ENCODE data around the gene GOLGA6L1.
"Not testable (repeated sequence)": the region's sequence is repeated elsewhere in the genome, so short reads cannot be mapped to it uniquely, and the experiment has no call there.

The GOLGA6L1 gene, protein sequence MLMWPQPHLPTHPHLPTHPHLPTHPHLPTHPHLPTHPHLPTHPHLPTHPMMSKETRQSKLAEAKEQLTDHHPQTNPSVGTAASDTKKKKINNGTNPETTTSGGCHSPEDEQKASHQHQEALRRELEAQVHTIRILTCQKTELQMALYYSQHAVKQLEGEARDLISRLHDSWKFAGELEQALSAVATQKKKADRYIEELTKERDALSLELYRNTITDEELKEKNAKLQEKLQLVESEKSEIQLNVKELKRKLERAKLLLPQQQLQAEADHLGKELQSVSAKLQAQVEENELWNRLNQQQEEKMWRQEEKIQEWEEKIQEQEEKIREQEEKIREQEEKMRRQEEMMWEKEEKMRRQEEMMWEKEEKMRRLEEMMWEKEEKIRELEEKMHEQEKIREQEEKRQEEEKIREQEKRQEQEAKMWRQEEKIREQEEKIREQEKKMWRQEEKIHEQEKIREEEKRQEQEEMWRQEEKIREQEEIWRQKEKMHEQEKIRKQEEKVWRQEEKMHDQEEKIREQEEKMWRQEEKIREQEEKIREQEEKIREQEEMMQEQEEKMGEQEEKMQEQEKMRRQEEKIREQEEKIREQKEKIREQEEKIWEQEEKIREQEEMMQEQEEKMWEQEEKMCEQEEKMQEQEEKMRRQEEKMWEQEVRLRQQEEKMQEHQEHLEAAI

DNA sequence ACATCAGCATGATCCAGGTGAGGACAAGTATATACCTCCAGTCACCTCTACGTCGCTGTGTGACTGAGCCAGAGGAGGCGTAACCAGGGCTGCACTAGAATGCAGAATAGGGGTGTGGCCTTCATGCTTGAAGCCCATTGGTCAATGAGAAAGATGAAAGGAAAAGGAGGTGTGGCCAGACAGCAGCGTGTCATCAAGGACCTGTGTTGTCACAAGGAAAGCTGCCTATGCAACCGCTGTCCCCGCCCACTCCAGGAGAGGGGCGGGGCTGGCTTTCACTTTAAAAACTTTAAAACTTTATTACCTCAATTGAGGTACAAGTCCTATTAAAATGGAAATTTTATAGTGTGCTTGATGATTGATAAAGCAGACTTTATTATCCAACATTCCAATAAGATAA lies at the start of gene GOLGA6L1:
Gene GOLGA6L1, minus strand, starts transcription at position 101 of the 400 bp plus-strand sequence. Its CDS starts 91 bp downstream, at position 10.
- not testable (repeated sequence) for DNase-seq

DNA sequence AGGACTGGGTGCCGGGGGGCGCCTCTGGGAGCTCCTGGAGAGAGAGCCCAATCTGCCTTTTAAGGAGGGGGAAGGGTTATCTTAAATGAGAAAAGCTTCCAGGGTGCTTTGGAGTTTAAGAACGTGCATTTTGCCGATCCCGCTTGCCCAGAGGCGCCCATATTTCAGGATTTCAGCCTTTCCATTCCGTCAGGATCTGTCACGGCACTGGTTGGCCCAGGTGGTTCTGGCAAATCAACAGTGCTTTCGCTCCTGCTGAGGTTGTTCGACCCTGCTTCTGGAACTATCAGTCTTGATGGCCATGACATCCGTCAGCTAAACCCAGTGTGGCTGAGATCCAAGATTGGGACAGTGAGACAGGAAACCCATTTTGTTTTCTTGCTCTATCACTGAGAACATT lies 44.6 kb upstream of the GOLGA6L1 start:
- DNase-seq, result not testable (repeated sequence)

DNA sequence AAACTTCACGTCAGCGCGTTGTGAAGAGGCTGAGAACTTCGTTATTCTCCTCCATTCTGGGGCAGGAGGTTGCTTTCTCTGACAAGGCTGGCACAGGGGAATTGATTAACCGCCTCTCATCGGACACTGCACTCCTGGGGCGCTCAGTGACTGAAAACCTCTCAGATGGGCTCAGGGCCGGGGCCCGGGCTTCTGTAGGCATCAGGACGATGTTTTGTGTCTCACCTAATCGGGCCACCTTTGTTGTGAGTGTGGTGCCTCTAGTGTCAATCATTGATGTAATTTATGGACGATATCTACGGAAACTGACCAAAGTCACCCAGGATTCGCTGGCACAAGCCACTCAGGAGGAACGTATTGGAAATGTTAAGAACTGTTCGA lies 43.9 kb upstream of the GOLGA6L1 start:
- not testable (repeated sequence) for DNase-seq

DNA sequence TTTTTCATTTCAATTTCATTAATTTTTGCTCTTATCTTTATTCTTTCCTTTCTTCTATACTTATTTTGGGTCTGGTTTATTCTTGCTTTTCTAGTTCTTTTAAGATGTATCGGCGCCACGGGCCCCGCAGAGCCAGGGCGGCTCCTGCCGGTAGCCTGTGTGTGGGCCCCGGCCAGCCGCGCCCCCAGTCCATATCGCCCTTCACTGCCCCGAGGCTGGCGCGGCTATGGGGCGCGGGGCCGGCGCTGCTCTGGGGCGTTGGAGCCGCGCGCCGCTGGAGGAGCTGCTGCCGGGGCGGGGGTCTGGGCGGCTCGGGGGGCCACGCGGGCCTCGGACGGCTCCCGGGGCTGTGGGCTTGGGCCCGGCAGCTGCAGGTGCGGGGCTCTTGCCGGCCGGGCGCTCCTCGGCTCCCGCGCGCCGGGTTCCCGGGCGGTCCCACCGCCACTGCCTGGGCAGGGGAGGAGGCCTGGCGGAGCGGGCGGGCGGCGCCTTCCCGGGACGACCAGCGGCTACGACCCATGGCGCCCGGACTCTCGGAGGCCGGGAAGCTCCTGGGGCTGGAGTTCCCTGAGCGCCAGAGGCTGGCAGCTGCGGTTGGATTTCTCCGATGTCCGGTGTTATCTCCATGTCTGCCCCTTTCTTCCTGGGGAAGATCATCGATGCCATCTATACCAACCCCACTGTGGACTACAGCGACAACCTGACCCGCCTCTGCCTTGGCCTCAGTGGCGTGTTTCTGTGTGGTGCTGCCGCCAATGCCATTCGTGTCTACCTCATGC lies 43.3 kb upstream of the GOLGA6L1 start:
- DNase-seq, result not testable (repeated sequence)

DNA sequence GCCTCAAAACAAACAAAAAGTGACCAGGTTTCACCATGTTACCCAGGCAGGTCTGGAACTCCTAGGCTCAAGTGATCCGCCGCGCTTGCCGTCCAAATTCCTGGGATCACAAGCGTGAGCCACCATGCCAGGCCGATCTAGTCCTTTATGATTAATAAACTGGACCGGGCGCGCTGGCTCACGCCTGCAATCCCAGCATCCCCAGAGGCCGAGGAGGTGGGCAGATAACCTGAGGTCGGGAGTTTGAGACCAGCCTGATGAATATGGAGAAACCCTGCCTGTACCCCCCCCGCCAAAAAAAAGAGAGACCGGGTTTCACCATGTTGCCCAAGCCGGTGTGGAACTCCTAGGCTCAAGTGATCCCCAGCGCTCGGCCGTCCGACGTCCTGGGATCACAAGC lies 40.1 kb upstream of the GOLGA6L1 start:
- DNase-seq, result not testable (repeated sequence)

DNA sequence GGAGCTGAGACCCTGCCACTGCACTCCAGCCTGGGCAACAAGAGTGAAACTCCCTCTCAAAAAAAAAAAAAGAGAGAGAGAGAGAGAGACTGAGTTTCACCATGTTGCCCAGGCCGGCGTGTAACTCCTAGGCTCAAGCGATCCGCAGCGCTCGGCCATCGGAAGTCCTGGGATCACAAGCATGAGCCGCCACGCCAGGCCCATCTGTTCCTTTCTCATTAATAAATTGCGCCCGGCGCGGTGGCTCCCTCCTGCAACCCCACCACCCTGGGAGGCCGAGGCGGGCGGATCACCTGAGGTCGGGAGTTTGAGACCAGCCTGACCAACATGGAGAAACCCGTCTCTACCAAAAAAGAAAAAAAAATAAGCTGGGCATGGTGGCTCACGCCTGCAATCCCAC lies 39.0 kb upstream of the GOLGA6L1 start:
- DNase-seq, result not testable (repeated sequence)

DNA sequence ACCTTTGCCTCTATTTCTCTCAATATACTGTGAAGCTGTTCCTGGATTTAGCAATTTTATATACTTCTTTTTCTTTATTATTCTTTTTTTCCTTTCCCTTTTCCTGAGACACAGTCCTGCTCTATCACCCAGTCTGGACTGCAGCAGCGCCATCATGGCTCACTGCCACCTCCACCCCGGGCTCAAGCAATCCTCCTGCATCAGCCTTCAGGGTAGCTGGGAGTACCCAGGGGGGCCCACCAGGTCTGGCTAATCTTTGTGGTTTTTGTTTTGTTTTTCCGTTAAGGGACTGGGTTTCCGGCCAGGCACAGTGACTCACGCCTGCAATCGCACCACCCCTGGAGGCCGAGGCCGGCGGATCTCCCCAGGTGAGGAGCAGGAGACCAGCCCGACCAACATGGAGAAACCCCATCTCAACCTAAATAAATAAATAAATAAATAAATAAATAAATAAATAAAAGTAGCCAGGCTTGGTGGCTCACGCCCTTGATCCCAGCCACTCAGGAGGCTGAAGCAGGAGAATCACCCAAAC lies 38.1 kb upstream of the GOLGA6L1 start:
- not testable (repeated sequence) for DNase-seq

DNA sequence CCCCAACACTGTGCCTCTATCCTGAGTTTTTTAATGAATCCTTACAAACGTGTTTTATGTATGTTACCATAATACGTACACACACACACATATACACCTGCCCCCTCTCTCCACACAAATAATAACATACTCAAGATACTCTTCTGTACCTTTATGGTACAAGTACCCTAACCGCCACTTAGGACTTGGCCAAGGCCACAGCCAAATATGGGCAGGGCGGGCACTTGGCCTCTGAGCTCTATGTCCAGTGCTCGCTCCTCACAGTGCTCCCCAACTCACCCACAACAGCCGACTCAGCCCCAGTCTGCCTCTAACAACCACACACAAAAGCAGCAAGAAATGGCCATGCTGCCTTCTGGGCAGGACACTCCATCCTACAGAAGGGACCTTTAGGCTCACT lies 3.8 kb downstream of the GOLGA6L1 start:
- not testable (repeated sequence) for DNase-seq

DNA sequence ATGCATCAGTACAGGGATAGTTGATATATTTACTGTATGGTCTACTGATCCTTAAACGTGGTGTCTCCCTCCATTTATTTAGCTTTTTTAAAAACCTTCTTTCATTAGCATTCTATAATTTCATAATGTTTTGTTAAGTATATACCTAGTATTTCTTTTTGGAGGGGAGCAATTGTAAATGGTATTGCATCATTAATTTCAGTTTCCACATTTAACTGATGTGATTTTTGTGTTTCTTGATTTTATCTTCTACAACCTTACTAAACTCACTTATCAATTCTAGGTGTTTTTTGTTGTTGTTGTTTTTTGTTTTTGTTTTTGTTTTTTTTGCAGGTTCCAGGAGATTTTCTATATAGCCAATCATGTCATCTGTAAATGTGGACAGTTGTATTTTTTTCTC lies 18.4 kb downstream of the GOLGA6L1 start:
- DNase-seq, result no peak

DNA sequence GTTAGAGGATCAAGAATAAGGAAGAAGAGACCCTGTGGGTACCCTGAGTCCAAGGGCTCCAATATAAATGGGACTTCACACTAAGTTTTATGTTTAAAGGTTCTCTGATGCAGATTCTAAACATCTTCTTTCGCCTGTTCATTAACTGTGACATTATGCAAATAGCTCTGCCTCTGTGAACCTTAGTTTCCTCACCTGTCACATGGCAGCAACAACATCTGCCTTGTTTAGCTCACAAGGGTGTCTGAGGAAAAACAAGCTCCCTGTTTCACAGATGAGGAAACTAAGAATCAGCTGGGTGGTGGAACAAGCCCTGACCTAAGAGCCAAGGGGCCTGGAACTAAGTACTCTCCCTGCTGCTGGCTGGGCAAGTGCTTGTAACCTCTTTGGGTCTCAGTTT lies 40.8 kb downstream of the GOLGA6L1 start:
- no peak for DNase-seq

DNA sequence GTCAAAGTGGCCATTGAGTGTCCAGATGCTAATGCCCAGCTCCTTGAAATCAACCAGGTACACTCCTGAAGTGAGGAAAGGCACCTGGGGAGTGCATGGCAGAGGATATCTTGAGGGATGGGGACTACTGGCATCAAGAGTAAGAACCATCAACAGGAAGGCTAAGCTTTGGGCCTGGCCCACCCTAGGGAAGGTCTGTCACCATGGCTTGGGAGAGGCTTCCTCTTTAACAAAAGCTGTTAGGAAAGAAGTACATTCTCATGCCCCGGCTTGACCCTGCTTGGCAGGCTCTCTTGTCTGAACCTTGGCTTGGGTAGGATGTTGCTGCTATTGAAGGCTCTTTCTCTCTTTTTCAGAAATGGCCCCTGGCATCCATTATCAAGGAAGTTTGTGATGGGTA lies 53.5 kb downstream of the GOLGA6L1 start:
- no peak for DNase-seq

DNA sequence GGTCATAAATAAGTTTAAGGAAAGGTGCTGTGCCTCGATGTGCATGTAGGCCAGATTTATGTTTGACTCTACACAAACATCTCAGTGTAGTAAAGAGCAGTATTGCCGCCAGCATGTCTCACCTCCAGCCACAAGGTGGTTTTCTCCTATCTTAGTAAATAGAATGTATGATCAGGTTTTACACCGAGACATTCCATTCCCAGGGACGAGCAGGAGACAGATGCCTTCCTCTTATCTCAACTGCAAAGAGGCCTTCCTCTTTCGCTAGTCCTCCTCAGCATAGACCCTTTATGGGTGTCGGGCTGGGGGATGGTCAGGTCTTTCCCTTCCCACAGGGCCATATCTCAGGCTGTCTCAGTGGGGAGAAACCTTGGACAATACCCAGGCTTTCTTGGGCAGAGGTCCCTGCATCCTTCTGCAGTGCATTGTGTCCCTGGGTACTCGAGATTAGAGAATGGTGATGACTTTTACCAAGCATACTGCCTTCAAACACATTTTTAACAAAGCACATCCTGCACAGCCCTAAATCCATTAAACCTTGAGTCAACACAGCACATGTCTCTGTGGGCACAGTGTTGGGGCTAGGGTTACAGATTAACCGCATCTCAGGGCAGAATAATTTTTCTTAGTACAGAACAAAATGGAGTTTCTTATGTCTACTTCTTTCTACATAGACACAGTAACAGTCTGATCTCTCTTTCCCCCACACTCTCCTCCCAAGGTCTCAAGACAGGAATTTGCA lies 54.5 kb downstream of the GOLGA6L1 start:
- DNase-seq, result not testable (repeated sequence)

DNA sequence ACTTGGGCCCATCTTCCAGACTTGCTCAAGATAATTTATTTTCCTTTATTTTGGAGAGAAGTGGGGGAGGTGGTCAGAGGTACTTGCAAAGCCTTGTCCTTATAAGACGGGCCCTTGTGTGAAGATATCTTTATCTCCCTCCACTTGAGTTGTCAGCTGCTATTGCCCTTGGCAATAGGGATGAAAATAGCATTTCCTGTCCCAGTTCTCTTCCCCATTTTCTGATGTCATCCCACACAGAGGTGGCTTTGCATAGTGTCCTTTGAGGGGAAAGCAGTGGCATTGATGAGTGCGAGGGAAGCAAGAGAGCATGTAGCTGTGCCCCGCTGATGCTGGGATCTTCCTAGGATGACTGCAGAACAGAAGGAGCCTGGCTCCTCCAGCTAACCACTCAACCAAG lies 55.4 kb downstream of the GOLGA6L1 start:
- DNase-seq, result no peak

DNA sequence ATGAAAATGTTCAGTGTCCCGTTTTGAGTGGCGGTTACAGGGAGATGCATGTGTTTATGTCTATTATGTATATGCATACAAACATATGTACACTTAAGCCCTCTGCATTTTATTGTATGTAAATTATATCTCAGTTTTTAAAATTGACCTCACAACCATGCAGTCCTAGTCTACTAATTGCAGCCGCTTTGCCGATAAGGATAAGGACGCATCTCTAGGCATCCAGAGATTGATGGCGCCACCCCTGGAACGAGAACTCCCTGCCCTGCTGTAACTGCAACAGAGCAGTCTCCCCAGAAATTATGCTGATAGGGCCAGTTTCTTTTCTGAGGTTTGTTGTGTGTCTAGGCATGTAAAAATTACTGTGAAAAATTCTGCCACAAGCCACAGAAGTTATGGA lies 56.9 kb downstream of the GOLGA6L1 start:
- DNase-seq, result no peak

Data from CD4-positive, alpha-beta T cell treated with Interleukin-4 for 4 hours (primary cell).